Testis (tissue), 3 donors: ENCODE data around the gene CDH19. TPM values are rescaled to one million over a fixed set of nuclear protein-coding genes. Genes with fewer than 3 reads are reported as not detected.
"Not testable (repeated sequence)": the region's sequence is repeated elsewhere in the genome, so short reads cannot be mapped to it uniquely, and the experiment has no call there.

Experiments used
- DNase-seq: peaks from one replicate; pipeline ENCODE4 v3.0.0-alpha.2; 2019
- H3K27ac ChIP-seq, 2 donors: fragments of 200-600 bp; sonication (generic); one replicate each; pipeline ENCODE4 v1.5.1; 2019
- H3K27me3 ChIP-seq: fragments of 200-600 bp; sonication (generic); one replicate; pipeline ENCODE4 v1.5.1; 2019
- H3K36me3 ChIP-seq: fragments of 200-600 bp; sonication (generic); one replicate; pipeline ENCODE4 v1.5.1; 2017; ENCODE audit warnings: low read depth; ENCODE audit errors: missing control alignments
- H3K4me1 ChIP-seq: fragments of 200-600 bp; sonication (generic); one replicate; pipeline ENCODE4 v1.5.1; 2019
- H3K4me3 ChIP-seq, 2 donors: fragments of 200-600 bp; sonication (generic); one replicate each; pipeline ENCODE4 v1.5.1; 2017 to 2019
- H3K9me3 ChIP-seq: fragments of 200-600 bp; sonication (generic); one replicate; pipeline ENCODE4 v1.5.1; 2017
- POLR2A ChIP-seq: fragments of 450-650 bp; IDR thresholded peaks from one replicate; pipeline ENCODE4 v1.6.1; 2017; ENCODE audit warnings: antibody characterized with exemption, mild to moderate bottlenecking, moderate library complexity
- WGBS, 2 donors: methylation state at CpG; one replicate each; pipeline ENCODE4 v1.1.5; 2018; 5-methylcytosine and 5-hydroxymethylcytosine counted together
- intact Hi-C: fragments of 100-400 bp; cut with DNase I; formaldehyde crosslinking; loops from one replicate; pipeline ENCODE4 v1.15.1; 2023; ENCODE audit warnings: low total_unique reads
- polyA plus RNA-seq: library from polyadenylated mRNA; stranded (reverse); fragments of 350-450 nt; fragmentation: Illumina TruSeq; extraction: RNeasy Lipid Tissue Mini Kit (QIAGEN cat#74804); gene quantifications from one replicate; pipeline ENCODE4 v1.2.3, GENCODE V29; 2014; ENCODE audit warnings: low read depth, low replicate concordance; ENCODE audit not compliant: insufficient read depth
- total RNA-seq, 2 donors: library from RNA; depleted of rRNA; stranded (reverse); fragments of >200 nt; gene quantifications; one replicate each; pipeline ENCODE4 v1.2.3, GENCODE V29; 2016
- TF ChIP-seq, protein P1 (sequence below), 3 experiments: fragments of 450-650 bp in 2 of 3; fragments of 200-600 bp in 1 of 3; sonication (generic) in 1 of 3; IDR thresholded peaks; one replicate each; pipeline ENCODE4 v1.5.1; 2016 to 2019; ENCODE audit warnings: antibody characterized with exemption in 3 of 3, mild to moderate bottlenecking in 2 of 3, moderate library complexity in 1 of 3

Gene CDH19
- total and polyA plus RNA-seq, 3 donors from 2014 or later, result 1.3 to 5.2 (median 3.3) TPM

DNA sequence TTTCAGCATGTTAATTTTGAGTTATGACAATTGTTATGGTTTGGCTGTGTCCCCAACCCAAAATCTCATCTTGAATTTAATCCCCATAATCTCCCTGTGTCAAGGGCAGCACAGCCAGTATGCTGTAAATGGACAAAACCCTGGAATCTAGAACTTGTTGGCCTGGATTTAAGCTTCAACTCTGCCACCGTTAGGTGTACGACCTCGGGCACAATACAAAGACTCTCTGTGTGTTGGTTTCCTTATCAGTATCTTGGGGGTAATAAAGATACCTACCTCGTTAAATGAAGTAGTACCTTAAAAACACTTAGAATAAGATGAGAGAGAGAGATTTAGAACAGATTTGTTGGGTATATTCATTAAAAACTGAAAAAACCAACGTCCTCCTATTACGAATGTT, 106.5 kb downstream of the CDH19 start:
- no peak for TF ChIP-seq POLR2A
- TF ChIP-seq, protein P1, sequence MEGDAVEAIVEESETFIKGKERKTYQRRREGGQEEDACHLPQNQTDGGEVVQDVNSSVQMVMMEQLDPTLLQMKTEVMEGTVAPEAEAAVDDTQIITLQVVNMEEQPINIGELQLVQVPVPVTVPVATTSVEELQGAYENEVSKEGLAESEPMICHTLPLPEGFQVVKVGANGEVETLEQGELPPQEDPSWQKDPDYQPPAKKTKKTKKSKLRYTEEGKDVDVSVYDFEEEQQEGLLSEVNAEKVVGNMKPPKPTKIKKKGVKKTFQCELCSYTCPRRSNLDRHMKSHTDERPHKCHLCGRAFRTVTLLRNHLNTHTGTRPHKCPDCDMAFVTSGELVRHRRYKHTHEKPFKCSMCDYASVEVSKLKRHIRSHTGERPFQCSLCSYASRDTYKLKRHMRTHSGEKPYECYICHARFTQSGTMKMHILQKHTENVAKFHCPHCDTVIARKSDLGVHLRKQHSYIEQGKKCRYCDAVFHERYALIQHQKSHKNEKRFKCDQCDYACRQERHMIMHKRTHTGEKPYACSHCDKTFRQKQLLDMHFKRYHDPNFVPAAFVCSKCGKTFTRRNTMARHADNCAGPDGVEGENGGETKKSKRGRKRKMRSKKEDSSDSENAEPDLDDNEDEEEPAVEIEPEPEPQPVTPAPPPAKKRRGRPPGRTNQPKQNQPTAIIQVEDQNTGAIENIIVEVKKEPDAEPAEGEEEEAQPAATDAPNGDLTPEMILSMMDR (IDR thresholded peaks at IDR 0.05), result no peak
- no peaks in the 10 kb centered on the region for H3K36me3 ChIP-seq
- no peak overlapping the region for H3K27ac ChIP-seq
- 61 to 65% methylated on average over 6 of the region's 6 CpGs for WGBS, 2 donors
- no peaks in the 10 kb centered on the region for H3K27me3 ChIP-seq
- H3K4me1 ChIP-seq, result no peaks in the 10 kb centered on the region
- no peak for DNase-seq
- H3K4me3 ChIP-seq, result no peak overlapping the region
- H3K9me3 ChIP-seq, result no peaks in the 10 kb centered on the region
- intact Hi-C loops, result no loop called here

DNA sequence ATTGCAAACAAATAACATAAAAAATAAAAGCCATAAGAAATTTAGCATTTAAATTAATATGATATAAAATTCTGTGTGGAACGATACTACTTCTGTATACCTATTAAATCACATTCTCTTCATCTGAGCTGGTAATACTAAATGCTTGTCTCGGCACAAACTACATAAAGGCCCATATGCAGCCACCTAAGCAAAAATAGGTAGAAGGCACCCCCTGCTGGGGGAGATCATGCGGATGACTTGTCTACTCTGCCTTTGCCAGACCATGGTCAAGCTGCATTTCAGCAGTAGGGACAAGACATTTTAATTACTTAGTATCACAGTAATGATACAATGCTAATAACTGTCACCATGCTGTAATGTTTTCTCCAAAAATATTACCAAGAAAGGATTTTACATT, 108.0 kb downstream of the CDH19 start:
- peak; percentile 85 for DNase-seq
- no peak overlapping the region for H3K4me3 ChIP-seq
- H3K9me3 ChIP-seq, result no peaks in the 10 kb centered on the region
- H3K36me3 ChIP-seq, result no peaks in the 10 kb centered on the region
- 45 to 49% methylated on average over 3 of the region's 3 CpGs for WGBS, 2 donors
- TF ChIP-seq, protein P1 (IDR thresholded peaks at IDR 0.05), result peak; percentile 10 to 35 (median 31)
- no peak for TF ChIP-seq POLR2A
- H3K4me1 ChIP-seq, result no peaks in the 10 kb centered on the region
- no peak overlapping the region for H3K27ac ChIP-seq
- H3K27me3 ChIP-seq, result no peaks in the 10 kb centered on the region
- intact Hi-C loops, result no loop called here

DNA sequence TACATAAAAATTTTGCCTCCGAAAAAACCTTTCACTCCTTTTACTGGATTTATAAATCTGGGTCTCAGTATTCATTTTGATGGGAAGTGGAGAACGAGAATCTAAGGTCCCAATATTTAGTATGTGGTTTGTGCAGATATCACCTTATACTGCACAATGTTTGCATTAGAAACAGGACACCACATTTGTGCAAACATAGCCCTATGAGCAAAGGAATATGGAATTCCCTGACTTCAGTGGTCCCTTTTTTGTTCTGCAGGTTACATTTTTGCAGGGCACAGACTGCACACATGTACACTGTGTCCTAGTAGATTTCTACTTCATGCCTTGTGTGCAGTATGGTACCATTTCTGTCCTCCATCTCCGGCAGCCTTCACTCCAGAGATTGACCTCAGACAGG, 130.0 kb downstream of the CDH19 start:
- no peaks in the 10 kb centered on the region for H3K27me3 ChIP-seq
- no peak for TF ChIP-seq POLR2A
- TF ChIP-seq, protein P1 (IDR thresholded peaks at IDR 0.05), result no peak
- no peaks in the 10 kb centered on the region for H3K9me3 ChIP-seq
- no peak overlapping the region for H3K27ac ChIP-seq
- no peak overlapping the region for H3K4me3 ChIP-seq
- intact Hi-C loops, result no loop called here
- 87 to 91% methylated on average over 3 of the region's 3 CpGs for WGBS, 2 donors
- H3K36me3 ChIP-seq, result no peaks in the 10 kb centered on the region
- no peaks in the 10 kb centered on the region for H3K4me1 ChIP-seq
- no peak for DNase-seq

DNA sequence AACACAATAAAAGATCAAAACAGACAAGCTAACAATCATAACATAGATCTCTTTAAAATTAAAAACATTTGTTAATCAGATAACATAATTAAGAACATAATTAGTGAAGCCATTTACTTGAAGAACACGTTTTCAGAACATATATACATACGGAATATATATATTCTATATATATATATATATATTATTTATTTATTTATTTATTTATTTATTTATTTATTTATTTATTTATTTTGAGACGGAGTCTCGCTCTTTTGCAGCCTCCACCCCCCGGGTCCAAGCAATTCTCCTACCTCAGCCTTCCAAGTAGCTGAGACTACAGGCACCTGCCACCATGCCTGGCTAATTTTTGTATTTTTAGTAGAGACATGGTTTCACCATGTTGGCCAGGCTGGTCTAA, 137.7 kb downstream of the CDH19 start:
- H3K4me1 ChIP-seq, DNase-seq, H3K36me3 ChIP-seq, H3K27me3 ChIP-seq, H3K9me3 ChIP-seq, H3K4me3 ChIP-seq, intact Hi-C loops, H3K27ac ChIP-seq: not testable (repeated sequence)
- WGBS, 2 donors, result 70 to 83% methylated on average over 5 of the region's 5 CpGs

DNA sequence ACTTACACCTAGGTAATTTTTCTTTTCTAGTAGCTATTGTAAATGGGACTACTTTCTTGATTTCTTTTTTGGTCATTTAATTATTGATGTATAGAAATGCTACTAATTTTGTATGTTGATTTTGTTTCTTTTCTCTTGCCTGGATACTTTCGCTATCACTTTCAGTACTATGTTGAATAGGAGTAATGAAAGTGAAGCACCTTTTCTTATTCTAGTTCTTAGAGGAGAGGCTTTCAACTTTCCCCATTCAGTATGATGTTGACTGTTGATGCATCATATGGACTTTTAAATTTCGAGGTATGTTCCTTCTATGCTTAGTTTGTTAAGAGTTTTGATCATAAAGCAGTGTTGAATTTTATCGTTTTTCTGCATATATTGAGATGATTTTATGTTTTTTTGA, 142.5 kb downstream of the CDH19 start:
- H3K4me1 ChIP-seq, result no peaks in the 10 kb centered on the region
- intact Hi-C loops, result no loop called here

More for the DNA sequence above, 142.5 kb downstream of the CDH19 start:
- DNase-seq, result no peak
- Histone ChIP-seq H3K36me3 (no peaks in the 10 kb centered on the region), H3K27me3 (no peaks in the 10 kb centered on the region), H3K9me3 (no peaks in the 10 kb centered on the region), H3K27ac (no peak overlapping the region), H3K4me3 (no peak overlapping the region)
- WGBS, 2 donors, result 73 to 76% methylated on average over 3 of the region's 3 CpGs
- TF ChIP-seq POLR2A, result no peak
- TF ChIP-seq, protein P1 (IDR thresholded peaks at IDR 0.05), result no peak
